NCI-H187 (cell line): ENCODE data around the gene ARHGAP10.

Experiments
- DNase-seq, 2 experiments: peaks; one replicate each; lab custom pipeline; 2025; lab: John Stamatoyannopoulos, UW

The ARHGAP10 gene

GRCh38 chr4:147731580-147732517, at the start of gene ARHGAP10:
ARHGAP10 (plus strand) TSS chr4:147732088; CDS start chr4:147732302, 214 bp downstream.
- peak; percentile 5 to 19 for DNase-seq

- no peak for DNase-seq
Measured at GRCh38 chr4:147682755-147683154, 49.1 kb upstream of the ARHGAP10 start.

GRCh38 chr4:147683188-147683591, 48.7 kb upstream of the ARHGAP10 start:
- no peak for DNase-seq

GRCh38 chr4:147683717-147684700, 47.9 kb upstream of the ARHGAP10 start, which contains the start of gene PRMT9:
PRMT9 (minus strand) TSS chr4:147684163; CDS start chr4:147683987, 176 bp downstream.
- DNase-seq, result peak; percentile 25 to 46

- no peak for DNase-seq
Measured at GRCh38 chr4:147689067-147689466, 42.8 kb upstream of the ARHGAP10 start.

GRCh38 chr4:147691820-147692219, 40.1 kb upstream of the ARHGAP10 start:
- DNase-seq, result no peak

GRCh38 chr4:147693218-147693617, 38.7 kb upstream of the ARHGAP10 start:
- DNase-seq, result no peak

- no peak for DNase-seq
Measured at GRCh38 chr4:147696866-147697265, 35.0 kb upstream of the ARHGAP10 start.

GRCh38 chr4:147704846-147705245, 27.0 kb upstream of the ARHGAP10 start:
- no peak for DNase-seq

GRCh38 chr4:147707892-147708672, 23.8 kb upstream of the ARHGAP10 start:
- DNase-seq, result no peak

- DNase-seq, result no peak
Measured at GRCh38 chr4:147709999-147710398, 21.9 kb upstream of the ARHGAP10 start.

- DNase-seq, result no peak
Measured at GRCh38 chr4:147714575-147715401, 17.1 kb upstream of the ARHGAP10 start.

GRCh38 chr4:147717878-147718277, 14.0 kb upstream of the ARHGAP10 start:
- no peak for DNase-seq

- DNase-seq, result no peak
Measured at GRCh38 chr4:147723326-147723725, 8.6 kb upstream of the ARHGAP10 start.

- no peak for DNase-seq
Measured at GRCh38 chr4:147724468-147725201, 7.3 kb upstream of the ARHGAP10 start.

GRCh38 chr4:147725673-147726072, 6.2 kb upstream of the ARHGAP10 start:
- no peak for DNase-seq

- no peak for DNase-seq
Measured at GRCh38 chr4:147727476-147728028, 4.3 kb upstream of the ARHGAP10 start.

GRCh38 chr4:147730333-147730732, 1.6 kb upstream of the ARHGAP10 start:
- DNase-seq, result no peak

- no peak for DNase-seq
Measured at GRCh38 chr4:147732518-147733235, 789 bp downstream of the ARHGAP10 start.
